HG03159 (cell line): Measurements from ENCODE around the gene ZC3H10.

Experiments
- ATAC-seq: cut with Tn5 transposase; IDR thresholded peaks from one replicate; pipeline ENCODE4 v1.9.1; 2021; ENCODE audit warnings: mild to moderate bottlenecking, moderate library complexity; ENCODE audit not compliant: unreplicated experiment

Gene ZC3H10

DNA sequence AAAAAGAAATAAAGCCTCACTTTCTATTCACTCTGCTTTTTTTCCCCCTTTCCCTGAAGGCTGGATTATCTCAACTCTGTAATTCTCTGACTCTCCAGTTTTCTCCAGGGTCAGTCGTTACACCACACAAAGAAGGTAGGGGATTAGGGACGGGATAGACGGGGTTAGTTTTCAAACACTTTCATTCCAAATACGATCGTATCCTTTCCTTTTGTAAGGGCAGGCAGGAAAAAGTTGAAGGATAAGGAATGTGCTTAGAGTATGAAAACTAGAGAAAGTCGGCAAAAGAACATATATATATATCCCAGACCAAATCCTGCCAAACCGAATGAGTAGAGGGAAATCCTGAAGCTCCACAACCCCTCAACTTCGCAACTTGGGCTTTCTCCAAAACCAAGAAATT lies 9.4 kb downstream of the ZC3H10 start:
- ATAC-seq, result no peak

- peak; percentile 85 for ATAC-seq
Observed at GRCh38 chr12:56127888-56128669, 10.0 kb downstream of the ZC3H10 start, which contains the start of gene ESYT1. ESYT1 (plus strand) TSS chr12:56128267; CDS start chr12:56128320, 53 bp downstream.

DNA sequence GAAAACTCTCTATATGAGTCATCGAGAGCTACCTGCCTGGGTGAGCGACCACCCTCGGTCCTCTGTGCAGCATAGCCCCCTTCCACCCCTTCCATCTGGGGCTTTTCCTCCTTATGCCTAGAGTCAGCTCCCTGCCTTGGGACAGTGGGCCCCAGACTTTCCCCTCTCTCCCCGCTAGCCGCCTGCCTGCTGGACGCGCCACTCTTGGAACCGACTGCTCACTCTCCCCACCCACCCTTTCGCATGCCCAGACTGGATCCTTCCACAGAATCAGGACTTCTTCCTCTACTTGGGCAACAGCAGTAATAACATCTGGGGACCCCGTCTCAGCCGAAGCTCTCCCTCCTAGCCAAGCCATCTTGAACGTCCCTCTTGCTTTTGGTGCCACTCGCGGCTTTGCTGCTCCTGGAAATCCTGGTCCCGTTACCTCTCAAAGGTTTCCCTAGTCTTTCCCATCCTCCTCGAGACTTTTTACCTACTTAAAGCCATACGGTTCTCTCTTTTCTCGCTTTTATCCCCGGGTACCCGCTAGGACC lies 10.7 kb downstream of the ZC3H10 start:
- ATAC-seq, result no peak

- peak; percentile 19 for ATAC-seq
Observed at GRCh38 chr12:56129206-56129941, 11.3 kb downstream of the ZC3H10 start.

DNA sequence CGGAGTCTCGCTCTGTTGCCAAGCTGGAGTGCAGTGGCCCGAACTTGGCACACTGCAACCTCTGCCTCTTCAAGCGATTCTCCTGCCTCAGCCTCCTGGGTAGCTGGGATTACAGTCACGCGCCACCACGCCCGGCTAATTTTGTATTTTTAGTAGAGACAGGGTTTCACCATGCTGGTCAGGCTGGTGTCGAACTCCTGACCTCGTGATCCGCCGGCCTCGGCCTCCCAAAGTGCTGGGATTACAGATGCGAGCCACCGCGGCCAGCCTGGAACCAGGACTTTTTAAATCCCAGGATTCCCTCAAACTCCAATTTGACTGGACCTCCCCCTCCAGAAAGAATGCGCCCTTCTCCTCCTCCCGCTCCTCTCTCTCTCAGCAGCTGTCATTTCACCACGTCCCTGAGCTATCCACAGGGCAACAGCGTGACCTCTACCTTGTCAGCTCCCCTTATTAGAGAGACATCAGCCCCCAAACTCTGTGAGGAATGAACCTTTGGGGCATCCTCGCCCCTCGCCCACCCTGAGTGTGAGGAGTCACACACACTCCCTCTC lies 12.0 kb downstream of the ZC3H10 start:
- ATAC-seq, result no peak

DNA sequence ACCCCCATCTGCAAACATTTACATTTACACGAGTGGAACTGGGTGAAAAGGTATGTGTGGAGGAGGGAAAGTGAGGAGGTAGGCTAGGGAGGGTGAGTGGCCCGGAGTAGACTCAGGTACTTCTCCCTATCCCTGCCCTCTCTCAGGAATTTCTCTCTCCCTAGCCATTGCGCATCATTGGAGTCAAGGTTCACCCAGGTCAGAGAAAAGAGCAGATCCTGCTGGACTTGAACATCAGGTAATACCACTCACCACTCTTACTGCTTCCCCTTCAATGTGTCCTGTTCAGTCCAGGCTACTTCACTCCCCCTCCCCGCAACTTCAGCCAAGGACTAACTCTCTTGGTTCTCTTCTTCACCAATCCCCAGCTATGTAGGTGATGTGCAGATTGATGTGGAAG lies 12.8 kb downstream of the ZC3H10 start:
- no peak for ATAC-seq

- no peak for ATAC-seq
Observed at GRCh38 chr12:56134897-56135296, 16.8 kb downstream of the ZC3H10 start.

DNA sequence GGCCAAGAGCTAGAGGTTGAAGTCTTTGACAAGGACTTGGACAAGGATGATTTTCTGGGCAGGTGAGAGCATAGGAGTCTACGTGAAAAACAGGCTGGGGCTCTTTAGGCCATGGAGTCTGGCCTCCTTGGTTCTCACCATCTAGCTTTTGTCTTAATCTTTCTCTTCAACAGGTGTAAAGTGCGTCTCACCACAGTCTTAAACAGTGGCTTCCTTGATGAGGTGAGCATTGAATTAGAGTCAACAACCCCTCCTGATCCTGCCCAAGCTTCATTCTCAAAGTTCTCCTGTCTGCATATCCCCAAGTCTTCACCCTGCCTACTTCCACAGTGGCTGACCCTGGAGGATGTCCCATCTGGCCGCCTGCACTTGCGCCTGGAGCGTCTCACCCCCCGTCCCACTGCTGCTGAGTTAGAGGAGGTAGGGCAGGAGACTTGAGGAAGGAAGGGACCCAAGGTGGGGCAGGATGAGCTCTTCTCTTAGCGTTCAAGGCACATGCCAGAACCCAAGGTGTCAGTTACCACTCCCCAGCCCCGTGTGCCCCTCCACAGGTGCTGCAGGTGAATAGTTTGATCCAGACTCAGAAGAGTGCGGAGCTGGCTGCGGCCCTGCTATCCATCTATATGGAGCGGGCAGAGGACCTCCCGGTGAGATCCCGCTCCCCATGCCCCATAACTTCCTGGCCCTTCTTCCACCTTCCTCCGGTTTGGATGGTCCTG lies 19.9 kb downstream of the ZC3H10 start:
- no peak for ATAC-seq

DNA sequence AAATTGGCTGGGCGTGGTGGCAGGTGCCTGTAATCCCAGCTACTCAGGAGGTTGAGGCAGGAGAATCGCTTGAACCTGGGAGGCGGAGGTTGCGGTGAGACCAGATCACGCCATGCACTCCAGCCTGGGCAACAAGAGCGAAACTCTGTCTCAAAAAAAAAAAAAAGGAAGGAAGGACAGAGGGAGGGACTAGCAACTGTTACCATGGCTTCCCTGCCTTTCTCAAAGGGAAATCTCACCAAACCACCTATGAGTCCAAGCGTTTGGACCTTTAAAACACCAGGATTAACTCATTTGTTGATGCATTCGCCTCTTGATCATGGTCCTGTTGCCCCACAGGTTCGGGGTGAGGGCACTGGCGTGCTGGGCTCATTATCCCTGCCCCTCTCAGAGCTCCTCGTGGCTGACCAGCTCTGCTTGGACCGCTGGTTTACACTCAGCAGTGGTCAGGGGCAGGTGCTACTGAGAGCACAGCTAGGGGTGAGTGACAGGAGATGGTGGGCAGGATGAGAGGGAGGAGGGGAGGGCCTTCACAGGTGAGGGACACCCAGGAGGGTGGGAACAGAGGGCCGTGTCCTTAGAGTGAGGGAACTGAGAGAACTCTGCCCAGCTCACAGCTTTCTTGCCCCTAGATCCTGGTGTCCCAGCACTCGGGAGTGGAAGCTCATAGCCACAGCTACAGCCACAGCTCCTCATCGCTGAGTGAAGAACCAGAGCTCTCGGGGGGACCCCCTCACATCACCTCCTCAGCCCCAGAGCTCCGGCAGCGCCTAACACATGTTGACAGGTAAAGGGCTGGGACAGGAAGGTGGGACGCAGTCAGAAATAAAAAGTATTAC lies 24.1 kb downstream of the ZC3H10 start:
- ATAC-seq, result no peak

- ATAC-seq, result no peak
Observed at GRCh38 chr12:56143217-56143616, 25.2 kb downstream of the ZC3H10 start.

- ATAC-seq, result no peak
Observed at GRCh38 chr12:56143870-56144269, 25.8 kb downstream of the ZC3H10 start.

DNA sequence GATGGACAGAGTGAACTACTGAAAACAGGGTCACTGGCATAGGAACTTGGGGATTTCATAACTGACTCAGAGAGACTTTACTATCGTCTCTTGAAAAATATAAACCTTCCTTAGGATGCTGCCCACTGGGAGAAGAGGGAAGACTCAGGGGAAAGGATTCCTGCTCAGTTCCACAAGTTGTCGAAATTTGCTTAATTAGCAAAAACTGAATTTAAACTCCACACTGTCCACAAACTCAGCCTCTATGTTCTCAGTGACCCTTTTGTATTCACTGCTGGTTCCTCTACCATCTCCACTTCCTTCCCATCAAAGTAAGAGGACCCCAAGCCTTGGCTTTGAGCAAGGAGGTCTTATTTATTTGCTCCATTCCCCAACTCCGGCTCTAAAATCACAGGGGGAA lies 27.2 kb downstream of the ZC3H10 start:
- ATAC-seq, result no peak

DNA sequence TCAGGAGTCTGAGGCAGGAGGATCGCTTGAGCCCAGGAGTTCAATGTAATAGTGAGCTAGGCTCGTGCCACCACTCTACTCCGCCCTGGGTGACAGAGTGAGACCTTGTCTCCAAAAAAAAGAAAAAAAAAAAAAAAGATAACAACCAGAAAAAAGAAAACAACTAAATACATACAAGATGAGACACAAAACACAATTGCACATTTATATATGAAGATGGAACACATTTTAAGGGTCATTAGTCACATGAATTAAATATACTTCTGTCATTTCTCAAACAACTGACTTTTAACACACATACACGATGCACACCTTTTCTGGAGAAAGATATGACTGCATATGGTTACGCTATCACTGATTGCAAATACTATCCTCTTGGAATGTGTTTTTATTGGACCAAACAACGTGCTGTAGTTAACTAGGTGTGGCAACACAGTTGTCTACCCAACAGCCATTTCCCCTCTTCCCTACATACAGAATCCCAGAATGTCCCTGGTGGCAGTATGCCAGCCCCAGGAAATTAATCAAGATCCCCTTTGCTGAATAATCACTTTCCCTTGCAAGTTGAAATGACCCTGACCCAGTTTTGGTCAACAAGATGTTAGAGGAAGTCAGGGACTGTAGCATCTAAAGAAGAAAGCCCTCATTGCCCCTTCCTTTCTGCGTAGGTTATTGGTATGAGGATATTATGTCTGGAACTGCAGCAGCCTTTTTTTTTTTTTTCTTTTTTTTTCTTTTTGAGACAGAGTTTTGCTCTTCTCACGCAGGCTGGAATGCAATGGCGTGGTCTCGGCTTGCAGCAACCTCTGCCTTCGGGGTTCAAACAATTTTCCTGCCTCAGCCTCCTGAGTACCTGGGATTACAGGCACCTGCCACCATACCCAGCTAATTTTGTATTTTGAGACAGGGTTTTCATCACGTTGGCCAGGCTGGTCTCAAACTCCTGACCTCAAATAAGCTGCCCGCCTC lies 28.7 kb downstream of the ZC3H10 start:
- no peak for ATAC-seq

GRCh38 chr12:56150563-56150962 lies 32.5 kb downstream of the ZC3H10 start:
- no peak for ATAC-seq

GRCh38 chr12:56151672-56152131 lies 33.6 kb downstream of the ZC3H10 start:
- peak; percentile 69 for ATAC-seq

- peak; percentile 68 for ATAC-seq
Observed at GRCh38 chr12:56152132-56152755, 34.2 kb downstream of the ZC3H10 start, which contains the start of gene MYL6B. MYL6B (plus strand) TSS chr12:56152587; CDS start chr12:56153919, 1,332 bp downstream.

GRCh38 chr12:56152756-56153677 lies 35.0 kb downstream of the ZC3H10 start:
- no peak for ATAC-seq
